Measurements from ENCODE around the gene NCKAP1. TPM values are rescaled to one million over a fixed set of nuclear protein-coding genes. Genes with fewer than 3 reads are reported as not detected.

Gene NCKAP1

DNA sequence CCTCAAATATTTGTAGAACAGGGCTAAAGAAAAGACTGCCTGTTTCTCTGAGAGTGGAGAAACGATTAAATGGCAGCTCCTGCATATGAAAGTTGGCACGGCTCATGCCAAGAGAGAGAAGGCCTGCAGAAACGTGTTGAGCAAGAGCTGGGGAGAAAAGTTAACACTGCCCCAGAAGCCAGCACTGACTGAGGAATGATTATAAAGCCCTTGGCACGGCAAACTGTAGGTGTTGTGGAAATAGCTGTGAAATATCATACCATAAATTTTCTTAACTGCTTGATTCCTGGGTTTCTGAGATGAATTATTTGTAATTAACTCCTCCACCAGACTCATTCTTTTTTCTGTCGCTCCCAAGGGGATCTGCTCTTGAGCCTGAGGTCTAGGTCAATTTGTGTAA lies 176.2 kb downstream of the NCKAP1 start:
- H3K27me3 ChIP-seq (ENCODE audit: control insufficient read depth, insufficient read depth, low read length), result no peaks in the 10 kb centered on the region
- H3K4me2 ChIP-seq (ENCODE audit: low read length), result no peak overlapping the region
- H3K4me3 ChIP-seq (ENCODE audit: low read length), result no peak overlapping the region
- H3K36me3 ChIP-seq (ENCODE audit: insufficient read depth, low read length), result no peaks in the 10 kb centered on the region
- H3K4me1 ChIP-seq (ENCODE audit: control insufficient read depth, insufficient read depth, low read length), result peaks cover 9% of the 10 kb centered on the region
- no peaks in the 10 kb centered on the region for H3K9me3 ChIP-seq (replicated peaks; ENCODE audit: low read length)
- H3K9ac ChIP-seq (ENCODE audit: low read depth, low read length), result no peak overlapping the region

DNA sequence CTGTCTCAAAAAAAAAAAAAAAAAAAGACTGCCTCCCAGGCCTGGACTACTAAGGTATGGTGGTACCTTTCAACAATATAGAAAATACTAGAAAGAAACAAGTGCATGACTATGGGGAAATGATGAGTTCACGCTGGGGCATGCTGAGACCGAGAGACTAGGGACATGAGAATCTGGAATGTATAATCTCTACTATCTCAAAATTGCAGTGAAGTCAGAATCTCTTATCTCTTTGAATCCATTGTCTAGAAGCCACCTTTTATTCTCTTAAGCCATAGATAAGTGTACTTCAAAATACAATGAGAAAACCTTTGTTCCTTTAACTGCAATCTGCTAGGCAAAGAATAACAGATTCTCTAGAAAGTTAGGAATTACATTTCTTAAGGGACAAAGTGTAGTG lies 177.4 kb downstream of the NCKAP1 start:
- Histone ChIP-seq H3K9ac (ENCODE audit: low read depth, low read length) (no peak overlapping the region), H3K4me1 (ENCODE audit: control insufficient read depth, insufficient read depth, low read length) (peaks cover 2% of the 10 kb centered on the region), H3K27me3 (ENCODE audit: control insufficient read depth, insufficient read depth, low read length) (no peaks in the 10 kb centered on the region), H3K36me3 (ENCODE audit: insufficient read depth, low read length) (no peaks in the 10 kb centered on the region), H3K4me3 (ENCODE audit: low read length) (no peak overlapping the region), H3K9me3 (replicated peaks; ENCODE audit: low read length) (no peaks in the 10 kb centered on the region), H3K4me2 (ENCODE audit: low read length) (no peak overlapping the region)

Small RNA genes lying within 50 kb of the gene (small RNA-seq; reads per million reads assigned to genes)
- gene RF00019 (not detected), gene RF00599 (not detected), gene RNU6-1122P (not detected)

Measured in skeletal muscle satellite cell (primary cell).